Peyer's patch (tissue), 4 donors: ENCODE data around the gene ARHGAP19.

Source experiments
- CTCF ChIP-seq, 6 experiments: fragments of 450-650 bp in 4 of 6; fragments of 200-600 bp in 2 of 6; sonication (generic) in 1 of 6; IDR thresholded peaks; one replicate each; pipeline ENCODE4 v1.5.1; 2017 to 2019; ENCODE audit warnings: antibody characterized with exemption in 6 of 6, mild to moderate bottlenecking in 3 of 6, moderate library complexity in 1 of 6
- POLR2A ChIP-seq, 2 donors: fragments of 450-650 bp; IDR thresholded peaks; one replicate each; pipeline ENCODE4 v1.5.1; 2017; ENCODE audit warnings: antibody characterized with exemption in 2 of 2, mild to moderate bottlenecking in 2 of 2, moderate library complexity in 2 of 2

- TF ChIP-seq CTCF (IDR thresholded peaks at IDR 0.05) = no peak
- no peak for TF ChIP-seq POLR2A (IDR thresholded peaks at IDR 0.05)
These were observed 104.2 kb downstream of the ARHGAP19 start for GRCh38 chr10:97188261-97188711.
